SHP77 (cell line): ENCODE data around the gene UBE2I.
"Not testable (repeated sequence)": the region's sequence is repeated elsewhere in the genome, so short reads cannot be mapped to it uniquely, and the experiment has no call there.

Experiments
- DNase-seq, 2 experiments: peaks; one replicate each; lab custom pipeline; 2025; lab: John Stamatoyannopoulos, UW

The UBE2I gene

GRCh38 chr16:1313721-1314369 lies 4.4 kb downstream of the UBE2I start:
- DNase-seq, result no peak

- no peak for DNase-seq
Measured at GRCh38 chr16:1314399-1315068, 5.1 kb downstream of the UBE2I start.

- DNase-seq, result no peak
Measured at GRCh38 chr16:1315081-1316032, 5.9 kb downstream of the UBE2I start.

- DNase-seq, result no peak
Measured at GRCh38 chr16:1316033-1316405, 6.6 kb downstream of the UBE2I start.

GRCh38 chr16:1317479-1318267 lies 8.2 kb downstream of the UBE2I start:
- DNase-seq, result no peak

GRCh38 chr16:1318268-1318545 lies 8.8 kb downstream of the UBE2I start:
- no peak for DNase-seq

- DNase-seq, result no peak
Measured at GRCh38 chr16:1319041-1319440, 9.6 kb downstream of the UBE2I start.

GRCh38 chr16:1320097-1320496 lies 10.7 kb downstream of the UBE2I start:
- DNase-seq, result no peak

- no peak for DNase-seq
Measured at GRCh38 chr16:1320658-1321240, 11.3 kb downstream of the UBE2I start.

- no peak for DNase-seq
Measured at GRCh38 chr16:1322407-1322806, 13.0 kb downstream of the UBE2I start.

GRCh38 chr16:1323296-1324239 lies 14.1 kb downstream of the UBE2I start:
- no peak for DNase-seq

GRCh38 chr16:1324286-1324826 lies 14.9 kb downstream of the UBE2I start:
- DNase-seq, result no peak

- DNase-seq, result no peak
Measured at GRCh38 chr16:1325261-1325660, 15.8 kb downstream of the UBE2I start.

- DNase-seq, result no peak
Measured at GRCh38 chr16:1325673-1326371, 16.4 kb downstream of the UBE2I start.

- DNase-seq, result no peak
Measured at GRCh38 chr16:1326391-1326790, 17.0 kb downstream of the UBE2I start.

GRCh38 chr16:1326946-1327618 lies 17.6 kb downstream of the UBE2I start:
- no peak for DNase-seq

- no peak for DNase-seq
Measured at GRCh38 chr16:1327619-1327947, 18.1 kb downstream of the UBE2I start.

GRCh38 chr16:1328136-1328535 lies 18.7 kb downstream of the UBE2I start:
- not testable (repeated sequence) for DNase-seq

GRCh38 chr16:1328961-1329360 lies 19.5 kb downstream of the UBE2I start:
- not testable (repeated sequence) for DNase-seq
